Hepatocyte (in vitro differentiated cells): Measurements from ENCODE around the gene GRIK4.

Experiments used
- CTCF ChIP-seq: fragments of 200-600 bp; sonication (generic); IDR thresholded peaks from 2 replicates; pipeline ENCODE4 v1.5.1; 2016; ENCODE audit warnings: antibody characterized with exemption, mild to moderate bottlenecking; ENCODE audit not compliant: poor library complexity
- EZH2 ChIP-seq: fragments of 200-600 bp; sonication (generic); IDR thresholded peaks from 2 replicates; pipeline ENCODE4 v1.6.1; 2016; ENCODE audit warnings: antibody characterized with exemption, mild to moderate bottlenecking, borderline replicate concordance

GRCh38 chr11:120577041-120577440 is 65.5 kb downstream of the GRIK4 start:
- TF ChIP-seq CTCF (no peak), EZH2 (no peak)
